Erythroblast (primary cell): ENCODE measurements around the gene NYAP1.

Source experiments
- GATA1 ChIP-seq: IDR thresholded peaks from 2 replicates; pipeline ENCODE4 v1.6.1; 2011; ENCODE audit warnings: low read depth, mild to moderate bottlenecking, control low read depth, low read length, moderate library complexity
- POLR2A ChIP-seq: IDR thresholded peaks from 2 replicates; pipeline ENCODE4 v1.6.1; 2011; ENCODE audit warnings: mild to moderate bottlenecking, low read length

DNA sequence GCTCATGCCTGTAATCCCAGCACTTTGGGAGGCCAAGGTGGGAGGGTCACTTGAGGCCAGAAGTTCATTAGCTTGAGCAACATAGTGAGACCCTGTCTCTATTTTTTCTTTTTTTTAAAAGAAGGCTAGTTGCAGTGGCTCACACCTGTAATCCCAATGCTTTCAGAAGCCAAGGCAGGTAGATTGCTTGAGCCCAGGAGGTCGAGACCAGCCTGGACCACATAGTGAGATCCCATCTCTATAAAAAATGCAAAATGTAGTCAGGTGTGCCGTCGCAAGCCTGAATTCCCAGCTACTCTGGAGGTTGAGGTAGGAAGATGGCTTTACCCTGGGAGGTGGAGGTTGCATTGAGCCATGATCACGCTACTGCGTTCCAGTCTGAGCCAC is 7.5 kb downstream of the NYAP1 start:
- no peak for TF ChIP-seq POLR2A
- no peak for TF ChIP-seq GATA1
